Endothelial cell of umbilical vein (primary cell): ENCODE results near the gene CEMIP. TPM values are rescaled to one million over a fixed set of nuclear protein-coding genes. Genes with fewer than 3 reads are reported as not detected.

Source experiments
- BruUV-seq: library from RNA; stranded (reverse); fragments of 400-500 nt; replicated peaks from 2 replicates; lab custom pipeline; 2021; lab: Mats Ljungman, UMichigan
- CTCF ChIA-PET: fragments of 300-600, 350-600 bp; sonication (Branson Sonifier 250); formaldehyde crosslinking; loops from one replicate; lab custom pipeline; 2021; ENCODE audit warnings: antibody characterized with exemption, inconsistent platforms; lab: Charles Lee
- POLR2A ChIA-PET: fragments of 300-600, 350-600 bp; sonication (Branson Sonifier 250); formaldehyde crosslinking; loops from one replicate; lab custom pipeline; 2021; ENCODE audit warnings: antibody characterized with exemption, inconsistent platforms; lab: Charles Lee
- DNase-seq: peaks from one replicate; pipeline ENCODE4 v3.0.0-alpha.2; 2011; ENCODE audit warnings: low read depth, low spot score
- FAIRE-seq: peaks from 2 replicates; lab custom pipeline; 2011; peaks lifted over from hg19 to GRCh38; lab: Jason Lieb, UNC
- H2AFZ ChIP-seq: 2 replicates; pipeline ENCODE4 v1.6.0; 2012; ENCODE audit warnings: low read depth, low read length, control low read depth, inconsistent platforms
- H3K27ac ChIP-seq: 2 replicates; pipeline ENCODE4 v1.5.1; 2011; ENCODE audit warnings: low read depth, mild to moderate bottlenecking, control low read depth, low read length, moderate library complexity; ENCODE audit not compliant: insufficient read depth
- H3K27me3 ChIP-seq, 2 experiments: 2 replicates each; pipeline versions ENCODE4 v1.6.0 to v1.6.1; 2011; ENCODE audit warnings: low read length in 2 of 2, mixed read lengths in 1 of 2; ENCODE audit not compliant: control insufficient read depth in 2 of 2, insufficient read depth in 2 of 2
- H3K36me3 ChIP-seq, 2 experiments: 2 replicates in 1 of 2; 3 replicates in 1 of 2; pipeline ENCODE4 v1.5.1; 2011; ENCODE audit warnings: low read length in 2 of 2, mild to moderate bottlenecking in 1 of 2, moderate library complexity in 1 of 2; ENCODE audit not compliant: control insufficient read depth in 2 of 2, insufficient read depth in 2 of 2; ENCODE audit errors: extremely low read depth in 1 of 2
- H3K4me1 ChIP-seq: 3 replicates; pipeline ENCODE4 v1.5.1; 2011; ENCODE audit warnings: mild to moderate bottlenecking, low read length; ENCODE audit not compliant: control insufficient read depth, insufficient read depth; ENCODE audit errors: extremely low read depth
- H3K4me2 ChIP-seq: 2 replicates; pipeline ENCODE4 v1.6.1; 2011; ENCODE audit warnings: low read length, control low read depth, mixed read lengths; ENCODE audit not compliant: insufficient read depth
- H3K4me3 ChIP-seq, 3 experiments: fragments of 200-600 bp in 1 of 3; sonication (generic), shearing (Covaris generic) in 1 of 3; replicated peaks in 1 of 3; 2 replicates each; pipeline ENCODE4 v1.5.1; 2011 to 2016; ENCODE audit warnings: control low read depth in 3 of 3, low read length in 3 of 3, mild to moderate bottlenecking in 2 of 3, inconsistent platforms in 1 of 3, low read depth in 1 of 3, moderate library complexity in 1 of 3; ENCODE audit not compliant: insufficient read depth in 1 of 3
- H3K79me2 ChIP-seq: 2 replicates; pipeline ENCODE4 v1.6.0; 2012; ENCODE audit warnings: low read length, inconsistent platforms; ENCODE audit not compliant: control insufficient read depth, insufficient read depth
- H3K9ac ChIP-seq: replicated peaks from 2 replicates; pipeline ENCODE3; 2011; ENCODE audit warnings: low read length, control low read depth; ENCODE audit not compliant: insufficient read depth; ENCODE audit errors: extremely low read depth
- H3K9me1 ChIP-seq: replicated peaks from 3 replicates; pipeline ENCODE4 v1.6.0; 2011; ENCODE audit warnings: mild to moderate bottlenecking, low read length; ENCODE audit not compliant: control insufficient read depth, insufficient read depth; ENCODE audit errors: extremely low read depth
- H3K9me3 ChIP-seq: replicated peaks from 2 replicates; pipeline ENCODE4 v1.5.1; 2012; ENCODE audit warnings: low read length, inconsistent platforms; ENCODE audit not compliant: control insufficient read depth, insufficient read depth
- H4K20me1 ChIP-seq: replicated peaks from 2 replicates; pipeline ENCODE3; 2011; ENCODE audit warnings: mild to moderate bottlenecking, low read length; ENCODE audit not compliant: control insufficient read depth, insufficient read depth; ENCODE audit errors: extremely low read depth
- CTCF ChIP-seq, 2 donors: IDR thresholded peaks; 1 replicate in 1 of 2; 2 replicates in 1 of 2; pipeline ENCODE4 v1.5.1; 2011; ENCODE audit warnings: low read length in 2 of 2, mild to moderate bottlenecking in 2 of 2, moderate library complexity in 2 of 2, control low read depth in 1 of 2, inconsistent platforms in 1 of 2, low read depth in 1 of 2; ENCODE audit not compliant: insufficient read depth in 1 of 2; ENCODE audit errors: extremely low read depth in 1 of 2
- EZH2 ChIP-seq: IDR thresholded peaks from 2 replicates; pipeline ENCODE4 v1.6.1; 2012; ENCODE audit warnings: borderline replicate concordance, low read depth, mild to moderate bottlenecking, moderate library complexity, low read length, inconsistent platforms; ENCODE audit not compliant: severe bottlenecking
- FOS ChIP-seq: IDR thresholded peaks from 2 replicates; pipeline ENCODE4 v1.6.1; 2011; ENCODE audit warnings: mild to moderate bottlenecking, low read length, moderate library complexity, borderline replicate concordance; ENCODE audit not compliant: insufficient read depth
- GATA2 ChIP-seq: IDR thresholded peaks from 2 replicates; pipeline ENCODE4 v1.7.0; 2011; ENCODE audit warnings: low read depth, mild to moderate bottlenecking, moderate library complexity, mixed read lengths, low read length; ENCODE audit not compliant: insufficient read length, insufficient read depth
- JUN ChIP-seq: IDR thresholded peaks from 2 replicates; pipeline ENCODE4 v1.6.1; 2011; ENCODE audit warnings: borderline replicate concordance, low read depth; ENCODE audit not compliant: insufficient read length, insufficient read depth
- MAX ChIP-seq: IDR thresholded peaks from 2 replicates; pipeline ENCODE4 v1.6.1; 2011; ENCODE audit not compliant: insufficient read depth, insufficient read length
- MYC ChIP-seq: IDR thresholded peaks from one replicate; pipeline ENCODE4 v1.6.1; 2011; ENCODE audit warnings: mild to moderate bottlenecking, low read depth, low read length
- POLR2A ChIP-seq: IDR thresholded peaks from 2 replicates; pipeline ENCODE4 v1.6.1; 2012; ENCODE audit warnings: low read depth, mild to moderate bottlenecking, control low read depth, low read length
- POLR2AphosphoS5 ChIP-seq: IDR thresholded peaks from 2 replicates; pipeline ENCODE4 v1.6.1; 2012; ENCODE audit warnings: low read depth, mild to moderate bottlenecking, control low read depth, low read length, moderate library complexity; ENCODE audit not compliant: insufficient read depth
- dilution Hi-C: fragments of 300-500 bp; cut with MboI; formaldehyde crosslinking; loops from one replicate; pipeline ENCODE4 v1.15.0; 2019; ENCODE audit warnings: low sequenced_read_pairs; ENCODE audit not compliant: extremely low pct_ligation_motif_present
- intact Hi-C: fragments of 100-400 bp; cut with micrococcal nuclease; formaldehyde crosslinking; loops from one replicate; pipeline ENCODE4 v1.10.0; 2022
- polyA plus RNA-seq, 4 experiments: library from polyadenylated mRNA; depleted of rRNA in 3 of 4; stranded (reverse) in 3 of 4; unstranded in 1 of 4; fragments of >200 nt; gene quantifications; 2 replicates each; pipeline versions ENCODE4 v1.2.1 to v1.2.3, GENCODE V29; 2011 to 2012; ENCODE audit warnings: missing spikeins in 1 of 4
- total RNA-seq: library from RNA; stranded (reverse); gene quantifications from 2 replicates; pipeline ENCODE4 v1.2.3, GENCODE V29; 2021

The CEMIP gene
- total and polyA plus RNA-seq, 2 donors (not counting 3 experiments of a cell fraction or from before 2014, with no cell fraction given) = 0.01 TPM; not detected in 1

DNA sequence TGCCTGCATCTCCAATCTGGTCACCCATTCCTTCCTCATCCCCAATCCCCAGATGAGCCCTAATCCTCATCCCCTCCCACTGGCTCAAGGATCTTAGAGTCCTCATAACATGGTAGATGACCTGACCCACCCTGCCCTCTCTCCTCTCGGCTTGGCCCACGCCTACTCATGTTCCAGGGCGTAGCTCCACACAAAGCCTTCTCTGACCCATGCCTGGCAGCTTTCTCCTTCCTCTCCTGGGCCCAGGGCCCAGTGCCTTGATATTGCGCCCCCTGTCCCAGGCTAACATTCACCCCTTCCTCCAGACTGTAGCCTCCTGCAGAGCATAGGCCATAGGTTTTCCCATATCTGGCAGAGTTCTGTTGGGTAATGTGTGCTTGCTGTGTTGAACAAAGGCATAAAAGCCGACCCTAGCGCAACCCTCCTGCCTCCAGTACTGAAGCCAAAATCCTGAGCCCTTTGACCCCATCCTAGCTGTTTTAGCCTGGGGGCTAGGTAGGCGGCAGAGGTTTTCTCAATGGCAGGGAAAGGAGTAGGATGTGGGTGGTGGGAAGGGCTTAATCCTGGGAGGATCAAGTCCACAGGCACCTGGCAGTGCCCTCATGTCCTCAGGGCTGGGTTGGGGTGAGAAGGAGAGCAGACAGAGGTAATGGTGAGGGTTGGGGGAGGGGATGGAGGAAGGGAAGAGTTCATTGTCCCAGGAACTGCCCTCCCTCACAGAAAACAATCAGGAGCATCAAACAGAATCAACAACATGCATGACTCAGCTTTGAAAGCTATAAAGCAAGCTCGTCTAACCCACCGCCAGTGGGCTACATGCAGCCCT, 175.0 kb downstream of the CEMIP start:
- TF ChIP-seq FOS (no peak), POLR2A (no peak), EZH2 (no peak), JUN (no peak), CTCF (IDR thresholded peaks at IDR 0.05; ENCODE audit: extremely low read depth in 1 of 2, insufficient read depth in 1 of 2, low read depth in 1 of 2, low read length in 2 of 2) (no peak), MYC (no peak), POLR2AphosphoS5 (no peak), MAX (no peak), GATA2 (no peak)
- no peak overlapping the region for H3K9ac ChIP-seq
- H3K36me3 ChIP-seq = peaks cover 0 to 10% of the 10 kb centered on the region in 2 experiments
- no peak overlapping the region for H3K27ac ChIP-seq
- DNase-seq (no peak), FAIRE-seq (no peak)
- no peak overlapping the region for H2AFZ ChIP-seq
- H3K9me3 ChIP-seq = no peaks in the 10 kb centered on the region
- intact Hi-C loops (no loop called here), dilution Hi-C loops (no loop called here)
- BruUV-seq = no TSS peak
- POLR2A ChIA-PET = no interaction called here
- H3K4me2 ChIP-seq = no peak overlapping the region
- H3K79me2 ChIP-seq = no peaks in the 10 kb centered on the region
- H3K9me1 ChIP-seq = no peaks in the 10 kb centered on the region
- H3K4me1 ChIP-seq = no peaks in the 10 kb centered on the region
- H3K4me3 ChIP-seq = no peak overlapping the region
- CTCF ChIA-PET = interaction anchor here (0.9 to 1.3 kb wide), 2 partner anchors 16 to 334 kb away, joined by 3 read pairs; no protein-coding TSS in a partner anchor
- H4K20me1 ChIP-seq = no peaks in the 10 kb centered on the region
- H3K27me3 ChIP-seq = no peaks in the 10 kb centered on the region
